Tibial artery (tissue), 4 donors: Measurements from ENCODE around the gene TGFB1.
"Not testable (repeated sequence)": the region's sequence is repeated elsewhere in the genome, so short reads cannot be mapped to it uniquely, and the experiment has no call there.

Experiments used
- DNase-seq, 2 donors: peaks; one replicate each; pipeline ENCODE4 v3.0.0-alpha.2; 2019
- H3K27ac ChIP-seq, 2 donors: fragments of 200-600 bp; sonication (generic) in 1 of 2; 1 replicate in 1 of 2; 2 replicates in 1 of 2; pipeline ENCODE4 v1.5.1; 2018 to 2019; ENCODE audit warnings: mild to moderate bottlenecking in 1 of 2
- H3K27me3 ChIP-seq, 2 donors: fragments of 200-600 bp; sonication (generic) in 1 of 2; one replicate each; pipeline versions ENCODE4 v1.5.1 to v1.6.0; 2016 to 2019
- H3K36me3 ChIP-seq, 3 donors: fragments of 200-600 bp; sonication (generic) in 2 of 3; one replicate each; pipeline ENCODE4 v1.5.1; 2016 to 2019; ENCODE audit warnings: mild to moderate bottlenecking in 2 of 3
- H3K4me1 ChIP-seq, 4 donors: fragments of 200-600 bp; sonication (generic) in 2 of 4; 1 replicate in 3 of 4; 2 replicates in 1 of 4; pipeline ENCODE4 v1.5.1; 2016 to 2019
- H3K4me3 ChIP-seq, 2 donors: fragments of 200-600 bp; sonication (generic) in 1 of 2; 1 replicate in 1 of 2; 2 replicates in 1 of 2; pipeline ENCODE4 v1.5.1; 2018 to 2019; ENCODE audit warnings: mild to moderate bottlenecking in 2 of 2
- H3K9me3 ChIP-seq, 3 donors: fragments of 200-600 bp; sonication (generic) in 1 of 3; one replicate each; pipeline ENCODE4 v1.5.1; 2016 to 2019
- CTCF ChIP-seq, 2 experiments: fragments of 200-600 bp in 1 of 2; fragments of 450-650 bp in 1 of 2; IDR thresholded peaks; one replicate each; pipeline ENCODE4 v1.5.1; 2017 to 2019; ENCODE audit warnings: antibody characterized with exemption in 2 of 2, mild to moderate bottlenecking in 1 of 2, moderate library complexity in 1 of 2
- intact Hi-C: fragments of 100-400 bp; cut with DNase I; formaldehyde crosslinking; loops from one replicate; pipeline ENCODE4 v1.15.0; 2023; ENCODE audit warnings: low total_unique reads

Gene TGFB1

GRCh38 chr19:41297628-41298347 is 55.9 kb downstream of the TGFB1 start:
- TF ChIP-seq CTCF (IDR thresholded peaks at IDR 0.05) = no peak
- Histone ChIP-seq H3K27ac (peak overlapping the region; percentile 74 to 82), H3K36me3 (peaks cover 31 to 76% (median 63%) of the 10 kb centered on the region in 3 donors), H3K9me3 (no peaks in the 10 kb centered on the region), H3K27me3 (no peaks in the 10 kb centered on the region), H3K4me1 (peaks cover 0 to 56% (median 48%) of the 10 kb centered on the region in 4 donors), H3K4me3 (no peak overlapping the region)
- peak in 1 of 2 donors; percentile 70 for DNase-seq
- intact Hi-C loops = no loop called here

DNA sequence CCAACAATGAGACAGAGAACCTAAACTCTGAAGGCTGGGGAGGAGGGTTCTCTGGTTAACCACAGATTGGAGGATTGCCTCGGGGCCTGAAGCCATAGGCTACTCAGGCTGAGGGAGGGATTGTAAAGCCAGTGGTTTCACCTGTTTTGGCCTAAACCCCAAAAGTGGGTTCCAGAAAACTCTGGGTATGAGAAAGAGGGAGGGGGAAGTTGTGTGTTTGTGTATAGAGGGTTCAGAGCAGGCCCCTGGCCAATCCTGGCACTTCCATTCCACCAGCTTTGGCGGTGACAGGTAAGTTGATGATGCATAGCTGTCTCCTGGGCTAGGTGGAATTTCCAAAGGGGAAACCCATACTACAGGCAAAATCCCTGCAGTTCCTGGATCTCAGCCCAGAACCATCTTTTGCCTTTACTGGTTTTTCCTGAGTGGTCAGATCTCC is 57.3 kb downstream of the TGFB1 start:
- Histone ChIP-seq H3K9me3 (no peaks in the 10 kb centered on the region), H3K4me1 (peaks cover 0 to 56% (median 48%) of the 10 kb centered on the region in 4 donors), H3K36me3 (peaks cover 40 to 77% (median 64%) of the 10 kb centered on the region in 3 donors), H3K4me3 (no peak overlapping the region), H3K27me3 (no peaks in the 10 kb centered on the region), H3K27ac (peak overlapping the region; percentile 74 to 82)
- no peak for TF ChIP-seq CTCF (IDR thresholded peaks at IDR 0.05)
- no peak for DNase-seq
- intact Hi-C loops = no loop called here

DNA sequence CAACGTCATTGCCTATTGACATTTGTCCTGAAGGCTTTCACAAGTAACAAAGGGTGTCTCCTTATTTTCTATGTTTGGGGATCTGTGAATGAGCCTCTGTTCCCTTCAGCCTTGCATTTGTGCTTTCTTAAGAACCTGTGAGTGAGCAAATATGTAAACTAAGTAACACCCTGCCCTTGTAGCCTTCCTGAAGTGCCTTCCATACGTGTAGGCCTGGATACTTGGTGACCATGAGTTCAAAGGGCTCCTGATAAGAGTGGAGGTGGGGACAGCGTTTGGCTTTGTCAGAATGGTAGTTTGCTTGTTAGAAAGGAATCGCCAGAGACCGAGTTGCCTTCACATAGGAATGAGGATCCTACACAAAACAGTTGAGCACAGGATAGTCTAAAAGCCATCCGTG is 58.2 kb downstream of the TGFB1 start:
- Histone ChIP-seq H3K27ac (no peak overlapping the region), H3K27me3 (no peaks in the 10 kb centered on the region), H3K36me3 (peaks cover 48 to 77% (median 66%) of the 10 kb centered on the region in 3 donors), H3K4me1 (peaks cover 0 to 48% (median 44%) of the 10 kb centered on the region in 4 donors), H3K9me3 (no peaks in the 10 kb centered on the region), H3K4me3 (no peak overlapping the region)
- TF ChIP-seq CTCF (IDR thresholded peaks at IDR 0.05) = no peak
- no peak for DNase-seq
- intact Hi-C loops = no loop called here

DNA sequence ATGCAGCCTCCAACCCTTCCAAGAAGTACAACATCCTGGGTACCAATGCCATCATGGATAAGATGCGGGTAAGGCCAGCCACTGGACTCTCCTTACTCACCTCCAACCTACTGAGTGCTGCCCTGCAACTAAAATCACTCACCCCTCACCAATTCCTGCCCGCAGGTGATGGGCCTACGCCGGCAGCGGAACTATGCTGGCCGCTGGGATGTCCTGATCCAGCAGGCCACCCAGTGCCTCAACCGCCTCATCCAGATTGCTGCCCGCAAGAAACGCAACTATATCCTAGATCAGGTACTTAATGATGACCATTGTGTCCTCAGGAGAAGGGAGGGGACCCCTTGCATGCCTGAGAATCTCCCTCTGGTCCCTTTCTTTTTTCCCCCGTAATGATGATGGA is 59.3 kb downstream of the TGFB1 start:
- intact Hi-C loops = no loop called here
- Histone ChIP-seq H3K9me3 (no peaks in the 10 kb centered on the region), H3K27ac (no peak overlapping the region), H3K36me3 (peaks cover 59 to 84% (median 71%) of the 10 kb centered on the region in 3 donors), H3K4me1 (peaks cover 0 to 37% (median 33%) of the 10 kb centered on the region in 4 donors), H3K27me3 (no peaks in the 10 kb centered on the region), H3K4me3 (no peak overlapping the region)
- TF ChIP-seq CTCF (IDR thresholded peaks at IDR 0.05) = no peak
- no peak for DNase-seq

- peaks cover 92 to 100% (median 93%) of the 10 kb centered on the region in 3 donors for H3K36me3 ChIP-seq
Measured at GRCh38 chr19:41289814-41290213, 63.9 kb downstream of the TGFB1 start.

GRCh38 chr19:41288673-41289530 is 64.8 kb downstream of the TGFB1 start:
- no peaks in the 10 kb centered on the region for H3K9me3 ChIP-seq
- H3K27me3 ChIP-seq = no peaks in the 10 kb centered on the region
- H3K4me1 ChIP-seq = no peaks in the 10 kb centered on the region
- H3K27ac ChIP-seq = no peak overlapping the region
- intact Hi-C loops = no loop called here
- no peak overlapping the region for H3K4me3 ChIP-seq
- H3K36me3 ChIP-seq = peaks cover 92 to 100% (median 92%) of the 10 kb centered on the region in 3 donors
- TF ChIP-seq CTCF (IDR thresholded peaks at IDR 0.05) = no peak
- no peak for DNase-seq

More at GRCh38 chr19:41289814-41290213, 63.9 kb downstream of the TGFB1 start:
- H3K27ac ChIP-seq, H3K4me3 ChIP-seq, intact Hi-C loops, H3K4me1 ChIP-seq, H3K27me3 ChIP-seq, DNase-seq, H3K9me3 ChIP-seq: not testable (repeated sequence)
